Uterine smooth muscle cell (primary cell): Measurements from ENCODE around the gene OR52L1. TPM values are rescaled to one million over a fixed set of nuclear protein-coding genes. Genes with fewer than 3 reads are reported as not detected.

Experiments
- total RNA-seq: library from RNA; depleted of rRNA; stranded (reverse); fragments of >200 nt; gene quantifications from 2 replicates; pipeline ENCODE4 v1.2.3, GENCODE V29; 2014

OR52L1 gene
- total RNA-seq, result not detected in 2 replicates

GRCh38 chr11:5986885-5987284 is at the start of gene OR52L1:
Gene OR52L1, minus strand, starts transcription at chr11:5986985. Its CDS starts 55 bp downstream, at chr11:5986930.

GRCh38 chr11:6030708-6031405 is 44.1 kb upstream of the OR52L1 start, which contains the start of gene OR56A1:
Gene OR56A1, minus strand, starts transcription at chr11:6030758. Its CDS starts 3,066 bp downstream, at chr11:6027692.

GRCh38 chr11:6006846-6007245 is 20.1 kb upstream of the OR52L1 start, which contains the start of gene OR56A4:
Gene OR56A4, minus strand, starts transcription at chr11:6006946. Its CDS starts 3,954 bp downstream, at chr11:6002992.

GRCh38 chr11:5968394-5968793 is 18.4 kb downstream of the OR52L1 start, which contains the start of gene OR56A5:
Gene OR56A5, minus strand, starts transcription at chr11:5968494. Its CDS starts 0 bp downstream, at chr11:5968494.

GRCh38 chr11:5941951-5942350 is 44.8 kb downstream of the OR52L1 start, which contains the start of gene OR56A3:
Gene OR56A3, plus strand, starts transcription at chr11:5942251. Its CDS starts 5,096 bp downstream, at chr11:5947347.

Other genes with a start within 250 kb of the OR52L1 start
- gene OR52N4, start 232.7 kb downstream of the OR52L1 start, total RNA-seq, result not detected in 2 replicates
- gene OR52N5, start 203.6 kb downstream of the OR52L1 start, total RNA-seq, result not detected in 2 replicates
- not detected in 2 replicates for gene OR52N1, start 195.7 kb downstream of the OR52L1 start, total RNA-seq
- not detected in 2 replicates for gene OR52N2, start 178.1 kb downstream of the OR52L1 start, total RNA-seq
- gene OR52E6, start 145.1 kb downstream of the OR52L1 start, total RNA-seq, result not detected in 2 replicates
- gene OR52E8, start 129.3 kb downstream of the OR52L1 start, total RNA-seq, result not detected in 2 replicates
- gene OR52E4, start 106.4 kb downstream of the OR52L1 start, total RNA-seq, result not detected in 2 replicates
- not detected in 2 replicates for gene OR52E5, start 93.8 kb downstream of the OR52L1 start, total RNA-seq
- gene OR56A3, start 44.7 kb downstream of the OR52L1 start, total RNA-seq, result not detected in 2 replicates
- not detected in 2 replicates for gene OR56A5, start 18.5 kb downstream of the OR52L1 start, total RNA-seq
- not detected in 2 replicates for gene OR56A4, start 20.0 kb upstream of the OR52L1 start, total RNA-seq
- gene OR56A1, start 43.8 kb upstream of the OR52L1 start, total RNA-seq, result not detected in 2 replicates
- gene OR56B4, start 120.7 kb upstream of the OR52L1 start, total RNA-seq, result not detected in 2 replicates
- 0.11 TPM in 1 of 2 replicates, not detected in the other for gene OR52B2, start 183.3 kb upstream of the OR52L1 start, total RNA-seq
- gene OR52W1, start 212.2 kb upstream of the OR52L1 start, total RNA-seq, result not detected in 2 replicates
- not detected in 2 replicates for gene C11orf42, start 218.6 kb upstream of the OR52L1 start, total RNA-seq
- gene FHIP1B, start 247.7 kb upstream of the OR52L1 start, total RNA-seq, result 13.0 and 15.3 TPM in 2 replicates